Right cardiac atrium (tissue), 5 donors: ENCODE data around the gene HS6ST1. TPM values are rescaled to one million over a fixed set of nuclear protein-coding genes. Genes with fewer than 3 reads are reported as not detected.

Source experiments
- ATAC-seq, 2 donors: fragments of 200-7000 bp; cut with Tn5 transposase; one replicate each; pipeline versions ENCODE4 v1.8.0 to v1.9.1; 2020; ENCODE audit warnings: moderate library complexity in 2 of 2, mild to moderate bottlenecking in 1 of 2
- DNase-seq, 3 donors: peaks; one replicate each; pipeline ENCODE4 v3.0.0-alpha.2; 2020
- H3K27ac ChIP-seq: one replicate; pipeline ENCODE4 v1.5.1; 2013; ENCODE audit warnings: mild to moderate bottlenecking, low read length, control low read depth, moderate library complexity
- H3K27me3 ChIP-seq: one replicate; pipeline ENCODE4 v1.6.1; 2013; ENCODE audit not compliant: control insufficient read depth, insufficient read depth
- H3K4me1 ChIP-seq: one replicate; pipeline ENCODE4 v1.6.1; 2013; ENCODE audit warnings: low read length; ENCODE audit not compliant: control insufficient read depth, insufficient read depth
- H3K4me3 ChIP-seq: one replicate; pipeline ENCODE4 v1.5.1; 2013; ENCODE audit warnings: low read length, control low read depth
- H3K9me3 ChIP-seq: one replicate; pipeline ENCODE4 v1.6.1; 2013; ENCODE audit warnings: low read length; ENCODE audit not compliant: control insufficient read depth
- WGBS: extraction: QIAGEN DNeasy Blood & Tissue Kit; methylation state at CpG from one replicate; pipeline ENCODE4 v1.1.7; 2013; 5-methylcytosine and 5-hydroxymethylcytosine counted together
- intact Hi-C, 4 donors: fragments of 100-400 bp; cut with DNase I; formaldehyde crosslinking; loops; one replicate each; pipeline versions ENCODE4 v1.11.0 to v1.14.0; 2022 to 2023
- polyA plus RNA-seq: library from polyadenylated mRNA; stranded (reverse); fragments of 200-250 nt; gene quantifications from one replicate; pipeline ENCODE4 v1.2.3, GENCODE V29; 2013
- total RNA-seq, 4 donors: library from RNA; stranded (reverse); fragmentation: NEBNext Ultra II Directional; extraction: Animal tissue kit (Norgen Biotek cat#: 25700); gene quantifications; one replicate each; pipeline ENCODE4 v1.2.1, GENCODE V29; 2021
- donor health status: healthy with polysubstance abuse.
- donor health status: DM: no; HTN: yes; CAD: no.
- donor health status: DM: no; HTN: no; CAD: no.
- donor health status: DM: no; HTN: yes; CAD: no; lungs with severe emphysema.
- donor health status: DM: yes; HTN: yes; CAD: no.

Gene HS6ST1
- total and polyA plus RNA-seq, 5 donors: 13.3 to 28.4 (median 19.8) TPM

GRCh38 chr2:128302744-128303067 is 16.0 kb downstream of the HS6ST1 start:
- whole genome bisulfite sequencing: 84% methylated on average over 8 of the region's 8 CpGs
- no peak overlapping the region for H3K27ac ChIP-seq
- no peak for ATAC-seq
- peaks cover 21% of the 10 kb centered on the region for H3K4me1 ChIP-seq
- H3K9me3 ChIP-seq: no peaks in the 10 kb centered on the region
- H3K4me3 ChIP-seq: no peak overlapping the region
- intact Hi-C loops: no loop called here
- H3K27me3 ChIP-seq: no peaks in the 10 kb centered on the region
- DNase-seq: peak in 2 of 3 donors; percentile 14 to 29

GRCh38 chr2:128302011-128302743 is 16.5 kb downstream of the HS6ST1 start:
- WGBS: 90% methylated on average over 8 of the region's 8 CpGs
- H3K4me3 ChIP-seq: no peak overlapping the region
- DNase-seq (peak; percentile 14 to 50 (median 31)), ATAC-seq (no peak)
- no peak overlapping the region for H3K27ac ChIP-seq
- H3K9me3 ChIP-seq: no peaks in the 10 kb centered on the region
- intact Hi-C loops: no loop called here
- H3K4me1 ChIP-seq: peaks cover 21% of the 10 kb centered on the region
- H3K27me3 ChIP-seq: no peaks in the 10 kb centered on the region

- intact Hi-C loops: no loop called here
- no peaks in the 10 kb centered on the region for H3K27me3 ChIP-seq
- H3K4me3 ChIP-seq: no peak overlapping the region
- ATAC-seq (peak; percentile 6 to 33), DNase-seq (peak; percentile 58 to 76 (median 62))
- no peak overlapping the region for H3K27ac ChIP-seq
- no peaks in the 10 kb centered on the region for H3K9me3 ChIP-seq
- peaks cover 21% of the 10 kb centered on the region for H3K4me1 ChIP-seq
- 66% methylated on average over 13 of the region's 13 CpGs for WGBS
Measured at GRCh38 chr2:128301501-128301966, 17.1 kb downstream of the HS6ST1 start.

GRCh38 chr2:128301021-128301420 is 17.6 kb downstream of the HS6ST1 start:
- ATAC-seq (no peak), DNase-seq (peak; percentile 5 to 36 (median 20))
- no peaks in the 10 kb centered on the region for H3K9me3 ChIP-seq
- H3K27me3 ChIP-seq: no peaks in the 10 kb centered on the region
- intact Hi-C loops: no loop called here
- peaks cover 18% of the 10 kb centered on the region for H3K4me1 ChIP-seq
- no peak overlapping the region for H3K4me3 ChIP-seq
- no peak overlapping the region for H3K27ac ChIP-seq
- 83% methylated on average over 8 of the region's 8 CpGs for WGBS

- WGBS: 88% methylated on average over 23 of the region's 23 CpGs
- intact Hi-C loops: no loop called here
- H3K27me3 ChIP-seq: no peaks in the 10 kb centered on the region
- H3K4me1 ChIP-seq: peaks cover 12% of the 10 kb centered on the region
- H3K27ac ChIP-seq: no peak overlapping the region
- no peak overlapping the region for H3K4me3 ChIP-seq
- ATAC-seq (no peak), DNase-seq (peak; percentile 8 to 31 (median 25))
- H3K9me3 ChIP-seq: no peaks in the 10 kb centered on the region
Measured at GRCh38 chr2:128300151-128301020, 18.3 kb downstream of the HS6ST1 start.

- DNase-seq: peak; percentile 9 to 45 (median 44)
- intact Hi-C loops: no loop called here
Measured at GRCh38 chr2:128299628-128300027, 19.0 kb downstream of the HS6ST1 start.

GRCh38 chr2:128298846-128299507 is 19.7 kb downstream of the HS6ST1 start:
- no peak overlapping the region for H3K27ac ChIP-seq
- ATAC-seq (no peak), DNase-seq (peak; percentile 10 to 39 (median 38))
- H3K4me1 ChIP-seq: peaks cover 3% of the 10 kb centered on the region
- no peaks in the 10 kb centered on the region for H3K9me3 ChIP-seq
- no peak overlapping the region for H3K4me3 ChIP-seq
- 94% methylated on average over 16 of the region's 16 CpGs for WGBS
- intact Hi-C loops: no loop called here
- H3K27me3 ChIP-seq: no peaks in the 10 kb centered on the region

More at GRCh38 chr2:128299628-128300027, 19.0 kb downstream of the HS6ST1 start:
- Histone ChIP-seq H3K4me1 (peaks cover 5% of the 10 kb centered on the region), H3K4me3 (no peak overlapping the region), H3K9me3 (no peaks in the 10 kb centered on the region), H3K27ac (no peak overlapping the region), H3K27me3 (no peaks in the 10 kb centered on the region)
- no peak for ATAC-seq
- 87% methylated on average over 11 of the region's 11 CpGs for WGBS

- no peak overlapping the region for H3K4me3 ChIP-seq
- intact Hi-C loops: no loop called here
- no peak overlapping the region for H3K27ac ChIP-seq
- DNase-seq: peak in 1 of 3 donors; percentile 17
- WGBS: 97% methylated on average over 7 of the region's 7 CpGs
- no peaks in the 10 kb centered on the region for H3K9me3 ChIP-seq
- ATAC-seq: no peak
- H3K4me1 ChIP-seq: peaks cover 3% of the 10 kb centered on the region
- H3K27me3 ChIP-seq: no peaks in the 10 kb centered on the region
Measured at GRCh38 chr2:128298286-128298685, 20.4 kb downstream of the HS6ST1 start.

GRCh38 chr2:128293870-128294455 is 24.7 kb downstream of the HS6ST1 start:
- WGBS: 87% methylated on average over 8 of the region's 8 CpGs
- no peaks in the 10 kb centered on the region for H3K27me3 ChIP-seq
- intact Hi-C loops: no loop called here
- no peak for ATAC-seq
- no peak overlapping the region for H3K27ac ChIP-seq
- H3K4me1 ChIP-seq: no peaks in the 10 kb centered on the region
- no peaks in the 10 kb centered on the region for H3K9me3 ChIP-seq
- H3K4me3 ChIP-seq: no peak overlapping the region
- DNase-seq: peak; percentile 8 to 40 (median 34)

GRCh38 chr2:128293426-128293755 is 25.3 kb downstream of the HS6ST1 start:
- Histone ChIP-seq H3K4me1 (no peaks in the 10 kb centered on the region), H3K4me3 (no peak overlapping the region), H3K9me3 (no peaks in the 10 kb centered on the region), H3K27ac (no peak overlapping the region), H3K27me3 (no peaks in the 10 kb centered on the region)
- DNase-seq: peak in 2 of 3 donors; percentile 19
- intact Hi-C loops: no loop called here
- ATAC-seq: no peak
- whole genome bisulfite sequencing: 82% methylated on average over 8 of the region's 8 CpGs
